Thymus (tissue), 11 donors: ENCODE data around the gene TLN1. TPM values are rescaled to one million over a fixed set of nuclear protein-coding genes. Genes with fewer than 3 reads are reported as not detected.
A peak's percentile ranks its signal among the peaks of the same experiment; 100 is the strongest.

Experiments
- DNase-seq, 9 donors: peaks; one replicate each; pipeline ENCODE4 v3.0.0-alpha.2; 2013; ENCODE audit warnings: low spot score in 9 of 9, low read depth in 6 of 9, missing footprints in 1 of 9
- H3K27ac ChIP-seq, 2 donors: one replicate each; pipeline ENCODE4 v1.5.1; 2013; ENCODE audit warnings: control low read depth in 1 of 2, low read depth in 1 of 2, low read length in 1 of 2, mild to moderate bottlenecking in 1 of 2, moderate library complexity in 1 of 2
- H3K27me3 ChIP-seq, 2 donors: one replicate each; pipeline ENCODE4 v1.5.1; 2013; ENCODE audit warnings: low read length in 1 of 2; ENCODE audit not compliant: control insufficient read depth in 2 of 2, insufficient read depth in 1 of 2
- H3K36me3 ChIP-seq, 2 donors: one replicate each; pipeline ENCODE4 v1.5.1; 2013; ENCODE audit warnings: low read length in 1 of 2, mild to moderate bottlenecking in 1 of 2, moderate library complexity in 1 of 2; ENCODE audit not compliant: control insufficient read depth in 2 of 2, insufficient read depth in 2 of 2
- H3K4me1 ChIP-seq, 2 donors: one replicate each; pipeline ENCODE4 v1.5.1; 2013; ENCODE audit warnings: low read length in 2 of 2; ENCODE audit not compliant: control insufficient read depth in 2 of 2, insufficient read depth in 2 of 2
- H3K4me3 ChIP-seq, 2 donors: one replicate each; pipeline ENCODE4 v1.5.1; 2013; ENCODE audit warnings: low read length in 2 of 2, control low read depth in 1 of 2, mild to moderate bottlenecking in 1 of 2
- H3K9me3 ChIP-seq, 2 donors: one replicate each; pipeline ENCODE4 v1.5.1; 2013; ENCODE audit warnings: low read length in 1 of 2, mild to moderate bottlenecking in 1 of 2; ENCODE audit not compliant: control insufficient read depth in 2 of 2, insufficient read depth in 1 of 2
- WGBS: extraction: QIAGEN DNeasy Blood & Tissue Kit; methylation state at CpG from one replicate; pipeline ENCODE4 v1.1.7; 2013; 5-methylcytosine and 5-hydroxymethylcytosine counted together
- polyA plus RNA-seq: library from polyadenylated mRNA; stranded (reverse); fragments of 200-250 nt; gene quantifications from one replicate; pipeline ENCODE4 v1.2.3, GENCODE V29; 2013
- total RNA-seq: library from RNA; stranded (reverse); fragments of 120-200 nt; gene quantifications from one replicate; pipeline ENCODE4 v1.2.4, GENCODE V29; 2013
- donor health status: healthy.

The TLN1 gene
- total and polyA plus RNA-seq, 2 donors: 74.5 to 83.0 TPM

- Histone ChIP-seq H3K9me3 (no peaks in the 10 kb centered on the region), H3K27me3 (peaks cover 0 to 29% of the 10 kb centered on the region in 2 donors), H3K4me3 (peak overlapping the region in 1 of 2 donors; percentile 10), H3K4me1 (peaks cover 2 to 52% of the 10 kb centered on the region in 2 donors), H3K27ac (peak overlapping the region in 1 of 2 donors; percentile 11), H3K36me3 (peaks cover 0 to 2% of the 10 kb centered on the region in 2 donors)
- no peak for DNase-seq
- 94% methylated on average over 12 of the region's 12 CpGs for WGBS
These were observed 43.1 kb downstream of the TLN1 start for GRCh38 chr9:35688558-35689541.

- no peak overlapping the region for H3K27ac ChIP-seq
- H3K27me3 ChIP-seq: peaks cover 0 to 29% of the 10 kb centered on the region in 2 donors
- H3K9me3 ChIP-seq: no peaks in the 10 kb centered on the region
- no peak for DNase-seq
- H3K4me3 ChIP-seq: no peak overlapping the region
- peaks cover 0 to 2% of the 10 kb centered on the region in 2 donors for H3K36me3 ChIP-seq
- peaks cover 2 to 52% of the 10 kb centered on the region in 2 donors for H3K4me1 ChIP-seq
- WGBS: 96% methylated on average over 2 of the region's 2 CpGs
These were observed 43.9 kb downstream of the TLN1 start for GRCh38 chr9:35687972-35688557.

- Histone ChIP-seq H3K4me1 (peaks cover 2 to 52% of the 10 kb centered on the region in 2 donors), H3K9me3 (no peaks in the 10 kb centered on the region), H3K36me3 (peaks cover 0 to 2% of the 10 kb centered on the region in 2 donors), H3K27me3 (peaks cover 0 to 29% of the 10 kb centered on the region in 2 donors), H3K4me3 (no peak overlapping the region), H3K27ac (peak overlapping the region in 1 of 2 donors; percentile 87)
- no peak for DNase-seq
- 93% methylated on average over 2 of the region's 2 CpGs for WGBS
These were observed 44.7 kb downstream of the TLN1 start for GRCh38 chr9:35687306-35687705.

- Histone ChIP-seq H3K4me3 (no peak overlapping the region), H3K36me3 (peaks cover 0 to 2% of the 10 kb centered on the region in 2 donors), H3K27me3 (peaks cover 0 to 29% of the 10 kb centered on the region in 2 donors), H3K4me1 (peaks cover 2 to 51% of the 10 kb centered on the region in 2 donors), H3K27ac (peak overlapping the region in 1 of 2 donors; percentile 87), H3K9me3 (no peaks in the 10 kb centered on the region)
- DNase-seq: no peak
- 94% methylated on average over 11 of the region's 11 CpGs for WGBS
These were observed 45.5 kb downstream of the TLN1 start for GRCh38 chr9:35686222-35687203.

- Histone ChIP-seq H3K27ac (no peak overlapping the region), H3K4me1 (peaks cover 0 to 43% of the 10 kb centered on the region in 2 donors), H3K36me3 (peaks cover 0 to 2% of the 10 kb centered on the region in 2 donors), H3K9me3 (no peaks in the 10 kb centered on the region), H3K4me3 (no peak overlapping the region), H3K27me3 (peaks cover 0 to 21% of the 10 kb centered on the region in 2 donors)
- 97% methylated on average over 13 of the region's 13 CpGs for WGBS
- no peak for DNase-seq
These were observed 46.5 kb downstream of the TLN1 start for GRCh38 chr9:35685506-35685905.

GRCh38 chr9:35684921-35685320, 47.1 kb downstream of the TLN1 start:
- no peak overlapping the region for H3K4me3 ChIP-seq
- no peak for DNase-seq

GRCh38 chr9:35683323-35683722, 48.7 kb downstream of the TLN1 start:
- Histone ChIP-seq H3K27me3 (peaks cover 0 to 1% of the 10 kb centered on the region in 2 donors), H3K27ac (no peak overlapping the region), H3K9me3 (no peaks in the 10 kb centered on the region), H3K4me1 (peaks cover 0 to 23% of the 10 kb centered on the region in 2 donors), H3K4me3 (no peak overlapping the region), H3K36me3 (peaks cover 0 to 2% of the 10 kb centered on the region in 2 donors)
- WGBS: 92% methylated on average over 2 of the region's 2 CpGs
- no peak for DNase-seq

More at GRCh38 chr9:35684921-35685320, 47.1 kb downstream of the TLN1 start:
- Histone ChIP-seq H3K9me3 (no peaks in the 10 kb centered on the region), H3K4me1 (peaks cover 0 to 38% of the 10 kb centered on the region in 2 donors), H3K27me3 (peaks cover 0 to 15% of the 10 kb centered on the region in 2 donors), H3K27ac (no peak overlapping the region), H3K36me3 (peaks cover 0 to 2% of the 10 kb centered on the region in 2 donors)
- WGBS: 98% methylated on average over 10 of the region's 10 CpGs

GRCh38 chr9:35682520-35683315, 49.3 kb downstream of the TLN1 start:
- Histone ChIP-seq H3K9me3 (no peaks in the 10 kb centered on the region), H3K36me3 (peaks cover 0 to 2% of the 10 kb centered on the region in 2 donors), H3K4me3 (no peak overlapping the region), H3K4me1 (peaks cover 0 to 17% of the 10 kb centered on the region in 2 donors), H3K27ac (no peak overlapping the region), H3K27me3 (no peaks in the 10 kb centered on the region)
- DNase-seq: no peak
- WGBS: 98% methylated on average over 10 of the region's 10 CpGs
